ENCODE results near the gene OR6S1.
A peak's percentile ranks its signal among the peaks of the same experiment; 100 is the strongest.
"Not testable (repeated sequence)": the region's sequence is repeated elsewhere in the genome, so short reads cannot be mapped to it uniquely, and the experiment has no call there.

OR6S1 gene

DNA sequence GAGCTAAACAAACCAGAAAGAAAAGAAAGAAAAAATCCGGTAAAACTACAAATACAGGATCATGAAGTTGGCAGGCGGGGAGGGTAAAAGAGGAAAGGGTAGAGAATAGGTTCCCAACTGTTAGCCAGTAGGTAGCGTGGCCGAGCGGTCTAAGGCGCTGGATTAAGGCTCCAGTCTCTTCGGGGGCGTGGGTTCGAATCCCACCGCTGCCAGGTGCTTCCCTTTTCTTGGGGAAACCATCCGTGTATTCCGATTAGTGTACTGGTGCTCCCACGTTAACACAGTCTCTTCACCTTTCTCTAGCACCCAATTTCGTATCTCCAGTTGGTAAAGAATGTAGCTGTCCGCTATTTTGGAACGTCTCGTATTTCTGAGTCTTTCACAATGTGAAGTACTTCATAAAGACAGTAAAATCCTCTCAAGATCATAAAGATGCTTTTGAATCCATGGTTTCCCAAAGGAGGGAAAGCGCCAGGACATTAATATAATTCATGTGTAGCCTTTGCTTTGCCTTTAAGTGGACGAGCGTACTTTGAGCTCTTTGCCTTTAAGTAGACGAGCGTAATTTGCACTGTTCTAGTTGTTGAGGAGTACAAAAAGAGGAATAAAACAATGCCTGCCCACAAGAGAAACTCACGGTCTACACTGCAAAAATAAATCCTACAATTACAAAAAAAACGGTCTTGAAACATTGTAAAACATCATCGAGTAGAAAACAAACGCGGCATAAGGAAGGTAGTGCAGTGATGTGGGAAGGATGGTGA is 31.3 kb downstream of the OR6S1 start:
- Mint-ChIP-seq H3K4me1 (peaks cover 12% of the 10 kb centered on the region), H3K27me3 (no peaks in the 10 kb centered on the region), H3K36me3 (no peaks in the 10 kb centered on the region), H3K27ac (no peak overlapping the region), H3K9me3 (no peaks in the 10 kb centered on the region), H3K4me3 (no peak overlapping the region)
- ATAC-seq, result peak; percentile 52

DNA sequence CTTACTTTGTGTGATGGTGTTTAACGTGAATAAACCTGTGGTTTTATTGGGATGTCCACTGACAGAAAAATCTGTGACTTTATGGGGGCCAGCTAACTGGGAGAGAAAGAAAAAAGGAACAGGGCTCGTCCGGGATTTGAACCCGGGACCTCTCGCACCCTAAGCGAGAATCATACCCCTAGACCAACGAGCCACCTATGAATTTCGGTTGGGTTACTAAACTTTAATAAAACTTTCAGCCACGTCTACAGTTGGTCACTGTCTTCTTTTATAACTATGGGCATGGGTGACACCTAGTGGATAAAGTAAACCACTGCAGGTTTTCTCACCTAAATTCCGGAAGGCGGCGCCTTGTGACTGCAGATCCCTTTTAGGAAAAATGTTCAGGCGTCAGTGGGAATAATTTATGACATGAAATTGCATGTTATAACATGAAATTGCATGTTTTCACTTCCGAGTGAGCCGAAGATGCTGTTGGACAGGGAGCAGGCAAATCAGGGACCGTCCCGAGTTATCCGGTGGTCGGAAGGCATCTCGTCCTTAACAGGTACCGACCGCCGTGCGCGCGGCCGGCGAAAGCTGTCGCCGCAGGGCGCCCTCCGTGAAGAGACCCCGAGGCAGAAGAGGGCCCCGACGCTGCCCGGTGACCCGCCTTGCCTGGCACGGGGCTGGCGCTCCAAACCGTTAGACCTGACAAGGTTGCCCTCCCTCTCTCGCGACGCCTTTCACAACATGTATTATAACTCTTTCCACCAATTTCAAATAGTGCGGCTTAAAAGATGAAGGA is 32.1 kb downstream of the OR6S1 start:
- peaks cover 12% of the 10 kb centered on the region for H3K4me1 Mint-ChIP-seq

DNA sequence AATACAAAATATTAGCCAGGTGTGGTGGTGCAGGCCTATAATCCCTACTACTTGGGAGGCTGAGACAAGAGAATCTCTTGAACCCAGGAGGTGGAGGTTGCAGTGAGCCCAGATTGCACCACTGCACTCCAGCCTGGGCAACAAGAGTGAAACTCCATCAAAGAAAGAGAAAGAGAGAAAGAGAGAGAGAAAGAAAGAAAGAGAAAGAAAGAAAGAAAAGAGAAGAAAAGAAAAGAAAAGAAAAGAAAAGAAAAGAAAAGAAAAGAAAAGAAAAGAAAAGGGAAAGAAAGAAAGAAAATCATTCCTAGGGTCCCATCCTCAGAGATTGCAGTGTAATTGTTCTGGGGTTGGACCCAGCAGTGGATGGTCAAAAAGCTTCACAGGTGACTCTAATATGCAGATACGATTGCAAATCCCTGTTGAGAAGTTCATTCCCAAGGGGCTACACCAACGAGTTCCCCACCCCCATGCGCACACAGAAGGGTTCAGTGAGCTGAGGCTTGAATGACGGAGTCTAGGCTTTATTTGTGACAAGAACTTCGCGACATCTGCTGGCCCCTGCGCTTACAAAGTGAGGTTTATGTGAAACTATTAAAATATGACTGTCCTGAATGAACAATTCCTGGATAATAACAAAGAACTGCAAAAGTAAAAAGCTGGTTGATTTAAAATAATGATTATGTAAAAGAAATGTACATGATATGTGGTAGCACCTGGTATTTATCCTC is 32.9 kb downstream of the OR6S1 start:
- H3K9me3 Mint-ChIP-seq, result no peaks in the 10 kb centered on the region
- peaks cover 12% of the 10 kb centered on the region for H3K4me1 Mint-ChIP-seq
- no peaks in the 10 kb centered on the region for H3K36me3 Mint-ChIP-seq
- peak overlapping the region; percentile 6 for H3K4me3 Mint-ChIP-seq
- H3K27ac Mint-ChIP-seq, result no peak overlapping the region
- no peaks in the 10 kb centered on the region for H3K27me3 Mint-ChIP-seq
- no peak for ATAC-seq

More for the DNA sequence above, 32.1 kb downstream of the OR6S1 start:
- no peaks in the 10 kb centered on the region for H3K36me3 Mint-ChIP-seq
- ATAC-seq, result peak; percentile 42
- H3K27ac Mint-ChIP-seq, result no peak overlapping the region
- H3K9me3 Mint-ChIP-seq, result no peaks in the 10 kb centered on the region
- no peaks in the 10 kb centered on the region for H3K27me3 Mint-ChIP-seq
- H3K4me3 Mint-ChIP-seq, result no peak overlapping the region

DNA sequence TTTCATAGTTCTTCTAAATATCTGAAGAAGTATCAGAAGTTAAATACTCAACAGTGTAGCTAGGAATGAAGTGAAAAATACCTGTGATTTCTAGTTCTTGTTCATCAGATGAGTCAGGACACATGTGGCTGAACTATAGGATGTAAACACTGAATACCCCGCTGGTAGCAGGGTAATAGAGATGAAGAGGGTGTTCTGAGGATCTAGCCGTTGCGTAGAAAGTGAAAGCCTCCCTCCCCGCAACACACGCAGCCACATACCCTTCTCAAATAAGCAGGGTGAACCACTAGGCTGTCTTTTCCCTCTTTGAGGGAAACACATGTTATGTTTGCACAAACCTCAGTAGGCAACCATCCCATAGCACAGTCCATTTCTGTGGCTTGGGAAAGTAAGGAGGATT is 33.9 kb downstream of the OR6S1 start:
- no peaks in the 10 kb centered on the region for H3K27me3 Mint-ChIP-seq
- ATAC-seq, result no peak

DNA sequence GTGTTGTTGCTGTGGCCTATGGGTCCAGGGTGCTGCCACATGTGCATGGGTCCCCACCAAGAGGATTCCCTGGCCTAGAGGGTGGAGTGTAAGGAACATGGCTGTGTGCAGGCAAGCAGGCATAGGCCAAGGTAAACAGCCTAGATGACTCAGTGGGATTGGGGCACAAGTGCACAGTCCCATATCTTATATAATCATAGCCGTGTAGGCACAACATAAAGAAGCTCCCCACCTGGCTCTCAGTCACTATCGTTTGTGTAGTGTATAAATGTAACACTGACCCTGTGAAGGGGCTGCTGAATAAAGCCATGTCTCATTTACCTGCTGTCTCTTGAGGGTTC is 34.6 kb downstream of the OR6S1 start:
- Mint-ChIP-seq H3K4me3 (no peak overlapping the region), H3K27me3 (no peaks in the 10 kb centered on the region), H3K4me1 (peaks cover 12% of the 10 kb centered on the region), H3K27ac (no peak overlapping the region), H3K9me3 (no peaks in the 10 kb centered on the region), H3K36me3 (no peaks in the 10 kb centered on the region)
- ATAC-seq, result no peak

More for the DNA sequence above, 33.9 kb downstream of the OR6S1 start:
- peaks cover 12% of the 10 kb centered on the region for H3K4me1 Mint-ChIP-seq
- H3K4me3 Mint-ChIP-seq, result no peak overlapping the region
- H3K9me3 Mint-ChIP-seq, result no peaks in the 10 kb centered on the region
- H3K27ac Mint-ChIP-seq, result no peak overlapping the region
- no peaks in the 10 kb centered on the region for H3K36me3 Mint-ChIP-seq

DNA sequence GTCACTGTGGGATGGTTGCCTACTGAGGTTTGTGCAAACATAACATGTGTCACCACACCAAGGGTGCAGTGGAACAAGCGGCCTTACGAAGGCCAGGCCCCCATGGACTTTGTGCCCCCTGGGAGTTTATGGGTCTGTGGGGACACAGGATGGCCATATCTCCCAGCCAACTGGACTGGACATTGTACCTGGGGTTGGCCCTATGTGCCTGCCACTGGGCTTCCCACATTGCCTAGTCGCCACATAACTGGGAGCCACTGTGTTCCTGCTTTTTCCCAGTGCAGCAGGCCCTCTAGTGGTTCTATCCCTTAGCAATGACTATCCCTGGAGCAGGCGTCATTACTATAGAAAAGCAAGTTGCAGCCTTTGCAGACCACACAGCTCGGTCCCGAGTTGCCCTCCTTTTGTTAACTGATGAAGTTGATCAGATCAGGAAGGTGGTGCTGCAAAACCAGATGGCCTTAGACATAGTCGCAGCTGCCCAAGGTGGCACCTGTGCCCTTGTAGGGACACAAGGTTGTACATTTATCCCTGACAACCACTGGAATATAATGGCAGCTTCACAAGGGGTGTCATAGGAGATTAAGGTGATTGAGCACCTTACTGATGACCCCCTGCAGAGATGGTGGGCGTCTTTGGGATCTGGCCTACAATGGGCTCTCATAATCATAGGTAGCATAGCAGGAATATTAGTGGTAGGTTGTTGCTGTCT is 35.1 kb downstream of the OR6S1 start:
- no peak for ATAC-seq
- H3K4me3 Mint-ChIP-seq, result no peak overlapping the region
- no peaks in the 10 kb centered on the region for H3K9me3 Mint-ChIP-seq
- peaks cover 12% of the 10 kb centered on the region for H3K4me1 Mint-ChIP-seq
- H3K27ac Mint-ChIP-seq, result no peak overlapping the region
- H3K36me3 Mint-ChIP-seq, result no peaks in the 10 kb centered on the region
- H3K27me3 Mint-ChIP-seq, result no peaks in the 10 kb centered on the region

DNA sequence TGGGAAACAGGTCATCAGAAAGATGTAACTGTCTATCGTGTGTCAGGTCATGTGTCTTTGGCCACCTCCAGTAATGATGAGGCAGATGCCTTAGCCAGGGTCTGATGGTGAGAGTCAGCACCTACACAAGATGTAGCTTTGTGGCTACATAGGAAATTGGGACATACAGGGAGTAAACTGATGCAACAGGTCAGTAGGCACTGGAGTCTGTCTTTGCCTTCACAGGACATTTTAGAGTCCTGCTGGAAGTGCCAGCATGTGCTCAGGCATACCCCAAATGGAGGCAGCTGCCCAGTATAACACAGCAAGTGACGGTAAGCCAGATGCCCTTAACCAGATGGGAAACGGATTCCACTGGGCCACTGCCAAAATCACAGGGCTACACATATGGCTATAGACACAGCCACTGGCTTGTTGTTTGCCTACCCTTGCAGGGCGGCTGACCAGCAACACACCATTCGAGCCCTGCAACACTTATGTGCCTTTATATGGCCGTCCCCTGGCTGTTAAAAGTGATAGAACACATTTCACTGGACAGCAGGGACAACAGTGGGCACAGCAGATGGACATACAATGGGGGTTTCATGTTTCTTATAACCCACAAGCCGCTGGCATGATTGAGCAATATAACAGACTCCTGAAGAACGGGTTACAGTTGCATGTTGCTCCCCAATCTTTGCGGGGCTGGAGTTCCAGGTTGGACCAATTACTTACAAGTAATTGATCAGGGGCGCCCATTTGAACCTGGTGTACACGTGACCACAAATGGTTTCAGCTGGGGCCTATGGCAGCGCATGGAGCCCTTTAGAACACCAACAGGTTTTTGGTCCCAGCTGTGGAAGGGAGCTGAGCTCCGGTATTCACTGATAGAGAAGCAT is 37.4 kb downstream of the OR6S1 start:
- Mint-ChIP-seq H3K4me3 (no peak overlapping the region), H3K27me3 (no peaks in the 10 kb centered on the region), H3K9me3 (no peaks in the 10 kb centered on the region), H3K4me1 (peaks cover 12% of the 10 kb centered on the region), H3K36me3 (no peaks in the 10 kb centered on the region), H3K27ac (no peak overlapping the region)
- no peak for ATAC-seq

DNA sequence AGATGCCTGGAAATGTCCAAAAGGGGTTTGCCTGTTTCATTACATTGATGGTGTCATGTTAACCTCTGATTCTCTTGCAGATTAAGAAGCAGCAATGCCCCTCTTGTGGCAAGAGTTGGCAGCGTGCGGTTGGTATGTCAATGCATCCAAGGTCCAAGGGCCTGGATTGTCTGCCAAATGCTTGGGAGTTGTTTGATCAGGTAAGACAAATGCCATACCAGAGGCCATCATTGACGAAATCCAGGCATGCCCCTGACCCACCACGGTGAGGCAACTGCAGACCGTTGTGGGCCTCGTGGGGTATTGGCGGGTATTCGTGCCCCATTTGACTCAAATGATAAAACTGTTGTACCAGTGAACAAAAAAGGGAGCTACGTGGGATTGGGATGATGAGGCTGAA is 38.9 kb downstream of the OR6S1 start:
- Mint-ChIP-seq H3K27me3 (no peaks in the 10 kb centered on the region), H3K36me3 (no peaks in the 10 kb centered on the region), H3K9me3 (no peaks in the 10 kb centered on the region), H3K4me1 (peaks cover under 1% of the 10 kb centered on the region), H3K4me3 (no peak overlapping the region), H3K27ac (no peak overlapping the region)
- ATAC-seq, result no peak

DNA sequence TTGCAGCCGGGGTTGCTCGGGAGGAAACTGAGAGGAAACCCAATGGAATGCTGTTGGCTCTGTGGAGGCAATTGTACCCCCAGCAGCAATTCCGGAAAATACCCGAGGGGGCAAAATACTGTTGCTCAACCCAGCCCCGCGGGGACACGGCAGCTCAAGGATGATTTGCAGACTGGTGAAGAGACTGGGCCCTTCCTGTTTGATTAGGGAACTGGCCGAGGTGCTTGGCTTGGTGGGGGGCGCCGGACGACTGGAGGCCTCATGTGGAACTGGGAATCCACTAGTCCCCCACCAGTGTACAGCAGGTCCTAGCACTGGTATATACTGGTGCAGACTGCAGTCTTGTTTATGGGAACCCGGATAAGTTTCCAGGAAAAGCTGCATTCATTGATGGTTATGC is 40.0 kb downstream of the OR6S1 start:
- H3K4me3 Mint-ChIP-seq, result no peak overlapping the region
- H3K27ac Mint-ChIP-seq, result no peak overlapping the region
- no peaks in the 10 kb centered on the region for H3K9me3 Mint-ChIP-seq
- no peaks in the 10 kb centered on the region for H3K36me3 Mint-ChIP-seq
- H3K4me1 Mint-ChIP-seq, result no peaks in the 10 kb centered on the region
- no peak for ATAC-seq
- H3K27me3 Mint-ChIP-seq, result no peaks in the 10 kb centered on the region

DNA sequence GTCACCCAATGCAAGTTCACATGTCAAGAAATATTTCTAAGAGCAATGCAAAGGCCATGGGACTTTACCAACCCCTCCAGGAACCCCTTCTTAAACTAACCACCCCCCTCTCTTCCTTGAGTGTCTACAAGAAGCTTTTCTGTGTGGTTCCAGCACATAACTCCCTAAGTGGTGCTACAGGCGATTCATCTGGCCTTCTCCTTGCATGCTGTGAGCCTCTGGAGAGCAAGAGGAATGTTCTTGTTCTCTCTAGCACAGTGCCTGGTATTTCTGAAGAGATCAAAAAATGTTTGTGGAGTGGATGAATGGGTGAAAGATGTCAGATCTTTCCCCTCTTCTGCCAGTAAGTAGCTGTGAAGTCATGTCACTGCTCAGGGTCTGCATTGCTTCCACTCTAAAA is 44.4 kb downstream of the OR6S1 start:
- Mint-ChIP-seq H3K4me1 (no peaks in the 10 kb centered on the region), H3K9me3 (no peaks in the 10 kb centered on the region), H3K4me3 (no peak overlapping the region), H3K36me3 (no peaks in the 10 kb centered on the region), H3K27me3 (peaks cover 10% of the 10 kb centered on the region), H3K27ac (no peak overlapping the region)
- ATAC-seq, result no peak

DNA sequence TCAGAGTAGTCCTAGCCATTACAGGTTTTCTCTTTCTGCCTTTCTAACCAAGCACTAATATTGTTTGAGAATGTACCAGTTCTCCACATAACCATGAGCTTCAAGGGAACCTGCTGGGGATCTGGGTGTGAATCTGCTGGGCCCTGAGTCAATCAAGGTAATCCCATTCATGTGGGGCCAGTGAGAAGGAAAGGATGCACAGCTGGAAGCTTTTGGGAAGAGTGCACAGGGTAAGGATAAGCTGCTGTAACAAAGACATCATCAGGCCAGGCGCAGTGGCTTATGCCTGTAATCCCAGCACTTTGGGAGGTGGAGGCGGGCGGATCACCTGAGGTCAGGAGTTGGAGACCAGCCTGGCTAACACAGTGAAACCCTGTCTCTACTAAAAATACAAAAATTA is 45.8 kb downstream of the OR6S1 start:
- H3K4me1 Mint-ChIP-seq, ATAC-seq, H3K4me3 Mint-ChIP-seq, H3K27ac Mint-ChIP-seq, H3K9me3 Mint-ChIP-seq, H3K36me3 Mint-ChIP-seq: not testable (repeated sequence)
- peaks cover 10% of the 10 kb centered on the region for H3K27me3 Mint-ChIP-seq

DNA sequence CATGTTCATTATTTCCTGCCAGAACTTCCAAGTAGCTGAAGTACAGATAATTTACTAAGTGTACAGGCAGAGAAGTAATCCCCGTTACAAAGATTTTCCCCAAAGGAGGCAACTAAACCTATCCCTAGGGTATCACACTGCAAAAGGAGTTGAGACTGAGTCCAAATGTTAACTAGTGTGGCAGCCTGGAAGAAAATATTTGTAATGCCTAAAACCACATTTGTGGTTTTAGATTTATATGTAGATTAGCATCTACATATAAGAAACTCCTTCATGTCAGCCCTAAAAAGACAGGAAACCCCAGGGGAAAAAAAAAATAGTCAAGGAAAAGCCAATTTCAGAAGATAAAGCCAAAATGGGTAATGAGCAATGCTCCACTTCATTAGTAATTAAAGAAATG is 48.9 kb downstream of the OR6S1 start:
- Mint-ChIP-seq H3K27me3 (peaks cover 11% of the 10 kb centered on the region), H3K27ac (no peak overlapping the region), H3K4me1 (no peaks in the 10 kb centered on the region), H3K9me3 (no peaks in the 10 kb centered on the region), H3K36me3 (no peaks in the 10 kb centered on the region), H3K4me3 (no peak overlapping the region)
- no peak for ATAC-seq

DNA sequence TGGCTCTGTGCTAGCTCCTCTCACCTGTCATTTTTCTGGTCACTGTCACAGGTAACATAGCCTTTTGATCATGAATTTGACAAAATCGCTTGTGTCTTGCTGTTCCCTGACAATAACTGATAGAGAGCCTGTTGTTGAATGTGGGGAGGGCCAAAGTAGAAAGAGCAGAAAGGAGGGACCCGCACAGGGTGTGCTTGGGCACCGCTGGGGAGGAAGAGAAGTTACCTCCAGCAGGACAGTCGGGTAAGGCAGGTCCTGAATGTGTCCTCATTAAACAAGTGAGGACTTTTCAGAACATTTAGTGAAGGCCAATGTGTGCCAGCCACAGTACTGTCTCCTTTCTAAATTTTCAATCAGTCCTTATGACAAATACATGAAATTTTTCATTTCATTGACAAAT is 50.3 kb downstream of the OR6S1 start, which contains the start of gene RNASE12:
RNASE12 (minus strand) TSS at position 142 of the 400 bp plus-strand sequence. CDS start 653 bp downstream, outside the sequence.
- no peak within 1 kb of the TSS for H3K4me3 Mint-ChIP-seq
- peaks cover 24% of the 10 kb centered on the region for H3K27me3 Mint-ChIP-seq
- no peaks in the 10 kb centered on the region for H3K36me3 Mint-ChIP-seq
- no peaks in the 10 kb centered on the region for H3K9me3 Mint-ChIP-seq
- ATAC-seq, result no peak
- no peak within 1 kb of the TSS for H3K27ac Mint-ChIP-seq
- H3K4me1 Mint-ChIP-seq, result no peaks in the 10 kb centered on the region
